K562 (cell line): ENCODE measurements around the gene C1orf167. TPM values are rescaled to one million over a fixed set of nuclear protein-coding genes. Genes with fewer than 3 reads are reported as not detected.

Experiments
- ATF2 ChIP-seq: sonication (generic); formaldehyde crosslinking; IDR thresholded peaks from 2 replicates; pipeline ENCODE4 v1.8.1; 2022; ENCODE audit warnings: missing genetic modification reagents
- CBX8 ChIP-seq: fragments of 200-600 bp; sonication (generic); IDR thresholded peaks from 2 replicates; pipeline ENCODE4 v1.6.1; 2012; ENCODE audit warnings: borderline replicate concordance, mixed run types, low read depth, mild to moderate bottlenecking, moderate library complexity, mixed read lengths, low read length, control low read depth, inconsistent platforms; ENCODE audit not compliant: poor library complexity, severe bottlenecking; ENCODE audit errors: extremely low read depth
- GABPA ChIP-seq: fragments of 200-800 bp; sonication (Bioruptor generic); conservative IDR thresholded peaks from 2 replicates; pipeline ENCODE4 v1.6.1; 2016; ENCODE audit warnings: low read depth, missing genetic modification characterization, missing compliant biosample characterization
- GTF2F1 ChIP-seq: IDR thresholded peaks from 2 replicates; pipeline ENCODE4 v1.6.1; 2011; ENCODE audit warnings: low read depth, low read length, improper control_type of control experiment
- NR0B1 ChIP-seq: fragments of 450-650 bp; IDR thresholded peaks from one replicate; pipeline ENCODE4 v1.6.1; 2018; ENCODE audit warnings: mild to moderate bottlenecking, moderate library complexity; ENCODE audit not compliant: partially characterized antibody
- NUFIP1 ChIP-seq: fragments of 450-650 bp; IDR thresholded peaks from 2 replicates; pipeline ENCODE4 v1.6.1; 2018; ENCODE audit not compliant: partially characterized antibody
- PCBP1 ChIP-seq: fragments of 200-400 bp; formaldehyde crosslinking; IDR thresholded peaks from 2 replicates; pipeline ENCODE4 v1.6.1; 2018; ENCODE audit warnings: mild to moderate bottlenecking, low read depth, low read length; ENCODE audit not compliant: poor library complexity, severe bottlenecking
- PHB2 ChIP-seq: fragments of 450-650 bp; IDR thresholded peaks from 2 replicates; pipeline ENCODE4 v1.6.1; 2017; ENCODE audit warnings: low read depth
- POLR2AphosphoS5 ChIP-seq: IDR thresholded peaks from 2 replicates; pipeline ENCODE4 v1.6.1; 2011; ENCODE audit warnings: mild to moderate bottlenecking, low read depth, low read length, moderate library complexity; ENCODE audit not compliant: control insufficient read depth, insufficient read depth
- RHOXF2B ChIP-seq: fragments of 250-450 bp; sonication (Bioruptor Pico); conservative IDR thresholded peaks from 2 replicates; pipeline ENCODE4 v1.5.1; 2021
- RREB1 ChIP-seq: fragments of 250-450 bp; sonication (Bioruptor Pico); IDR thresholded peaks from 2 replicates; pipeline ENCODE4 v1.4.0; 2020
- SMARCB1 ChIP-seq: IDR thresholded peaks from 2 replicates; pipeline ENCODE4 v1.6.1; 2011; ENCODE audit warnings: improper control_type of control experiment, low read depth; ENCODE audit not compliant: insufficient read length
- ZBTB33 ChIP-seq: sonication (generic); formaldehyde crosslinking; IDR thresholded peaks from 2 replicates; pipeline ENCODE4 v1.8.1; 2023; ENCODE audit warnings: mild to moderate bottlenecking, missing genetic modification reagents
- ZNF23 ChIP-seq: fragments of 250-450 bp; sonication (Bioruptor Pico); IDR thresholded peaks from 2 replicates; pipeline ENCODE4 v1.4.0; 2020; ENCODE audit warnings: mild to moderate bottlenecking
- ZNF384 ChIP-seq: IDR thresholded peaks from 2 replicates; pipeline ENCODE4 v1.6.1; 2012; ENCODE audit warnings: low read depth, low read length, improper control_type of control experiment
- ZNF445 ChIP-seq: fragments of 250-450 bp; sonication (Bioruptor Pico); IDR thresholded peaks from 2 replicates; pipeline ENCODE4 v1.4.0; 2020; ENCODE audit warnings: low read depth, mild to moderate bottlenecking, moderate library complexity
- polyA plus RNA-seq, 8 experiments: library from polyadenylated mRNA; depleted of rRNA in 4 of 8; stranded (reverse) in 5 of 8; unstranded in 3 of 8; fragments of >200 nt; fragmentation: Nextera tagmentation in 2 of 8; fragmentation: Illumina TruSeq in 1 of 8; extraction: Ambion mirVana in 2 of 8; extraction: Trizol in 1 of 8; gene quantifications; 2 replicates each; pipeline versions ENCODE4 v1.2.1 to v1.2.3, GENCODE V29; 2011 to 2014; ENCODE audit warnings: inconsistent platforms in 1 of 8, missing spikeins in 1 of 8
- total RNA-seq, 7 experiments: library from RNA; depleted of rRNA in 6 of 7; stranded (reverse); fragments of >200 nt in 6 of 7; fragmentation: Illumina TruSeq in 2 of 7; extraction: Trizol in 2 of 7; gene quantifications; 2 replicates each; pipeline versions ENCODE4 v1.2.1 to v1.2.3, GENCODE V29; 2011 to 2021; ENCODE audit warnings: low replicate concordance in 1 of 7

The C1orf167 gene
- total and polyA plus RNA-seq, 9 of the 15 experiments (the other 6 are each of a cell fraction or from before 2014, with no cell fraction given), result 0.22 to 0.86 (median 0.31) TPM; not detected in 2

GRCh38 chr1:11805422-11806306 lies 43.7 kb downstream of the C1orf167 start, which contains the start of the genes CLCN6 and MTHFR (continued):
- TF ChIP-seq POLR2AphosphoS5 (peak; percentile 92), GTF2F1 (peak; percentile 42; the same call in 1 of the 2 replicates), PHB2 (no peak), SMARCB1 (no peak), NR0B1 (no peak), ZNF23 (CRISPR knock-in tag) (no peak), PCBP1 (peak; percentile 53), CBX8 (no peak), ZNF384 (no peak), GABPA (tag) (no peak), ZBTB33 (CRISPR knock-in tag) (peak; percentile 65), RREB1 (CRISPR knock-in tag) (peak; percentile 59; the same call in 1 of the 2 replicates), RHOXF2B (CRISPR knock-in tag) (peak; percentile 76; the same call in 1 of the 2 replicates), NUFIP1 (no peak), ATF2 (CRISPR knock-in tag) (no peak), ZNF445 (CRISPR knock-in tag) (no peak)
